GF-D8 (cell line): Measurements from ENCODE around the gene MRPL37.

Experiments
- DNase-seq: peaks from one replicate; lab custom pipeline; 2025; lab: John Stamatoyannopoulos, UW

The MRPL37 gene

DNA sequence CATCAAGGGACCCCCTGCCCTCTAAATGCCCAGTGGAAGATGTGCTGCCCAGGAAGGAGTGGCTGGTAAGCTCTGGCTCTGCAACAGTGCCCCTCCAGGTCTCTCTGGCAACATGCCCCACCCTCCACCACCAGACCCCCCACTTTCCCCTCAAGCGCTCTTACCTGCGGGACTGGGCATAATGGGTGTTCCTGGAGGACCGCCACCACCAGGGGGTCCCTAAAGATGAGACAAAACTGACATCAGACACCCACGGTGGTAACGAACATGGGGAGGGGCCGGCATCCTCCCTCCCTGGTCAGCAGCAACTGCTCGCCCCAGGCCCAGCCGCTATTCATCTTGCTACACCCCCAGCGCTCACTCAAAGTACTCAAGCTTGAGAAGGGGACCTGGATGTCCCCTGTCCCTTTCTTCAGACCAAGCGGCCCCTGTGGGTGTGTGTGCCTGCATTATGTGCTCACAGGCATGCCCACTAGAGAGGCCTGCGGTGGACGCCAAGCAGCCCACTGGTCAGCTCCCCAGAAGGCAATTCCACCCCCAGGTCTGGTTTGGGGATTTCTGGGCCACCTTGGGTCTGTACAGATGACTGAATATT is 40.9 kb downstream of the MRPL37 start:
- no peak for DNase-seq

GRCh38 chr1:54241364-54241763 is 41.4 kb downstream of the MRPL37 start:
- no peak for DNase-seq

DNA sequence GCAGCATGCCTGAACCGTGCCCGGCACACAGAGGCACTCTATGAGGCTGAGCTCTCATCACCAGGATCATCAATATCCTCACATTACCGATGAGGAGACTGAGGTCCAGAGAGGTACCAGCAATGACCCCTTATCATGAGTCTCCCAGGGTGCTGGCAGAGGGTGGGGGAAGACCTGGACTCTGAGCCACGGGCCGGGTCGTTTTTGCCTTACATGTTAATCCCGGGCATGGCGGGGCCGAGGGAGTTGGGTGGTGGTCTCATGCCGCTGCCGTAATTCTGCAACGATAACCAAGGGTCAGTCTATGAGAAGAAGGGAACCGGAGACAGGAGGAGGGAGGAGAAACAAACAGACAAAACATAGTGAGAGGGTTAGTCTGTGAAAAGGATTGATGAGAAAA is 43.1 kb downstream of the MRPL37 start:
- DNase-seq: no peak

GRCh38 chr1:54244655-54245054 is 44.7 kb downstream of the MRPL37 start:
- DNase-seq: no peak

DNA sequence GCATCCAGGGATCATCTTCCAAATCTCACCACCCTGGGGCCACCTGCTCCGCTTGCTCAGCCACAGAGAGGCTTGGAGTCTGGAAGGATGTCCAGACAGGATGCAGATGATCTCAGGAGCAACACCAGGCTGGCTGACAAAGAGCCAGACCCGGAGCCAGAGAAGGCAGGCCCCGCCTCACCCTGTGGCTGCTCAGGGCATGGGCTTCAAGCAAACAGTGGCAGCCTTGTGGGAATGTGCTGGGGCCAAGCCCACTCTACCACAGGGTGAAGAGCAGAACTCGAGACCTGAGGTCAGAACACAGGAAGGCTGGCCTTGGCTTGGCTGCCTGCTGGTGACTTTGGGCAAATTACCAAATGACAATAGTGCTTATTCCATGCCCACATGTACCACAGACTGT is 45.5 kb downstream of the MRPL37 start:
- no peak for DNase-seq

GRCh38 chr1:54246116-54246721 is 46.3 kb downstream of the MRPL37 start:
- DNase-seq: no peak

- DNase-seq: no peak
These were observed 48.0 kb downstream of the MRPL37 start for GRCh38 chr1:54247863-54248515.

DNA sequence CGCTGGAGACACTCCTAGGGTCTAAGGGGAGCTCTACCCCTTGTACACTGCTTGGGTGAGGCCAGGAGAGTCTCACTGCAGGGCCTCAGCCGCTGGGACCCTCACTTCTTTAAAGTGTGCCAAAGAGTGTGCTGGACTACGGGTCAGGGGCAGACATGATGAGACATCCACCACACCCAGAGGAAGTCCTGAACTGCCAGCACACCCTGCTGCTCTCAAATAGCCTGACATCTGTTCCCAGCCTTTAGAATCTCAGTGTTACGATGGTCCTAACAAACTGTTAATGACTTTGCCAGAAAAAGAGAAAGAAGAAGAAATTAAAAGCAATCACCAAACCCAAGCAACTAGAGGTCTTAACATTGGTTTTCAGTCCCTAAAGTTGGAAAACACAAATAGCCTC is 49.0 kb downstream of the MRPL37 start:
- no peak for DNase-seq

DNA sequence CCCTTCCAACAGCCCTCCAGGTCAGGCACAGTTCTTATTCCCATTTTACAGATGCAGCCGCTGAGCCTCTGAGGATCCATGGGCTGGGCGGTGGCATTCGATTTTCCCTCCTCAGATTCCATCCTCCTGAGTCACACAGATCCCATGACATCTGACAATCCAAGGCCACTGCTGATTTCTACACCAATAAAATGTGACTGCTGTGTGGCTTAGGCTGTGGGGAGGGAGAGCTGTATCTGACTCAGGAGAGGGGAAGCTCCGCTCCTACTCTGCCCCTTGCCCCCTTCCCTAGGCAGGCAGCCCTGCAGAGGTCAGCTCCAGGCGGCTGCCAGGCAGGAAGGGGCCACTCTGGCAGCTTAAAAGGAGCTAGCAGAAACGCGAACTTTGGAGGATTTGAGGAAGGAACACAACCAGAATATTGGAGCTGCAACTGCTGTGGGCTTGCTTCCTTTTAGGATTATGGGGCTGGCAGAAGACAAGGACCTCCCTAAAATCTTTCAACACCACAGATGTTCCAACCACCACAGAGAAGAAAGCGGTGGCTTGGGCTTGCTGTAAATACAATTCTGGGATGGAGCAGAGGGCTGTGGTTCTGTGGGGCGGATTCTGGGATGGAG is 50.0 kb downstream of the MRPL37 start:
- DNase-seq: no peak

- no peak for DNase-seq
These were observed 50.7 kb downstream of the MRPL37 start for GRCh38 chr1:54250670-54251069.

- no peak for DNase-seq
These were observed 52.5 kb downstream of the MRPL37 start for GRCh38 chr1:54252371-54252936.

DNA sequence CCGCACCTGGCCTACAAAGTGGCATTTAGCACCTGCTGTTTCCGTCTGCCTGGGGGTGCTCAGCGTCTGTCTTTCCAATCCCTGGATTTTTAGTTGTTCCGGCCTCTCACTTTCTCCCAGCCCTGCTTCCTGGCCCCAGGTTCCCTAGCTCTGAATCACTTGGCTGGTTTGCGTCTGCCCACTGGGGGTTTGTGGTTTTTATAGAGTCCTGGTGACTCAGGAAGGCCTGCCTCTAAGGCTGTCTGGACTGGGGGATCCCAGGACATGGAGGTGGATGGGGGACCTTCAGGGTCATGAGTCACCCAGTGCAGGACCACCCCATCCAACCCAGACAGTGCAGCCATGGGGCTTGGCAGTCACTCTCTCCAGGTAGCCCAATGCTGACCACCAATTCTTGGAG is 53.5 kb downstream of the MRPL37 start:
- no peak for DNase-seq

- DNase-seq: no peak
These were observed 54.1 kb downstream of the MRPL37 start for GRCh38 chr1:54254055-54254454.

DNA sequence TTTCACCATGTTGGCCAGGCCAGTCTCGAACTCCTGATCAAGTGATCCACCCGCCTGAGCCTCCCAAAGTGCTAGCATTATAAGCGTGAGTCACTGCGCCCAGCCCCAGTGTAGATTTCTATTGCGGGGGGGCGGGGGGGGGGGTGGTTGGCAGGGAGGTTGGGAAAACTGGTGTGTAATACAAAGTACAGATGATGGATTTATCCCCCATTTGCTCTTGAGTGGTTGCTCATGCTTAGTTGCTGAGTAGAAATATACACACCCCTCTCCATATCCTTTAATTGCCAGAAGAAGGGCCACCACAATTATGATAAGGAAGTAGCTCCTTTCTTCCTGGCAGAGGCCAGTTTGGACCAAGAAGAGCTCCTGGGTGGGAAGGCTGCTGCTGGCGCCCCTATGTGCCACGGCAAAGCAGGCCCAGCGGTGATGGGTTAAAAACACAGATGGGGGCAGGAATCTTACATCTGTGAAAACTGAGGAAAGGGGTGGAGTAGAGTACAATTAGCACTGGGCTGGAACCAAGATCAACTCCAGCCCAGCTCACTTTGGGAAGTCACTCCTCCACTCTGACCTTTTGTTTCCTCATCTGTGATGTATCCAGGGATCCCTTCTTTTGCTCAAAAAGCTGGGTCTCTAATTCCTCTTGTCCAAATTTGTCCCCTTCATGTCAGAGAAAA is 55.2 kb downstream of the MRPL37 start:
- DNase-seq: no peak

- DNase-seq: no peak
These were observed 56.8 kb downstream of the MRPL37 start for GRCh38 chr1:54256522-54257345.

- DNase-seq: no peak
These were observed 57.3 kb downstream of the MRPL37 start for GRCh38 chr1:54257346-54257620.

DNA sequence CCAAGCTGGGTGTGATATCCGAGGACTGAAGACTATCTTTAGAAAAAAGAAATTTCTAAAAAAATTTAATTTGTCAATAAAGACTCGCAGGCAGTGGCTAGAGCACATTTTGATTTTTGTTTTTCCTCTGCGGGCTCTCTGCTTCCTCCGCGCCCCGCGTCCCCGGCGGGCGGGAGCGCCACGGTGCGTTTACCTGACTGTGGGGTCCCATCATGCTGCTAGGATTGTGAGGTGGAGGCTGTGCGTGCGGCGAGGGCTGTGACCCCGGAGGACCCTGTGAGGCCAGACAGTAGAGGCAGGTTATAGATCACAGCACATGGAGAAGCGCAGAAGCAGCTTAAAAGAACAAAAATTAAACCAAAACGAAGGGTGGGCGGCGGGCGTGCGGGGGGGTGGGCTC is 57.9 kb downstream of the MRPL37 start:
- no peak for DNase-seq

GRCh38 chr1:54259546-54260140 is 59.7 kb downstream of the MRPL37 start:
- DNase-seq: no peak

GRCh38 chr1:54260810-54261209 is 60.8 kb downstream of the MRPL37 start:
- no peak for DNase-seq

GRCh38 chr1:54262244-54262643 is 62.3 kb downstream of the MRPL37 start:
- DNase-seq: no peak

DNA sequence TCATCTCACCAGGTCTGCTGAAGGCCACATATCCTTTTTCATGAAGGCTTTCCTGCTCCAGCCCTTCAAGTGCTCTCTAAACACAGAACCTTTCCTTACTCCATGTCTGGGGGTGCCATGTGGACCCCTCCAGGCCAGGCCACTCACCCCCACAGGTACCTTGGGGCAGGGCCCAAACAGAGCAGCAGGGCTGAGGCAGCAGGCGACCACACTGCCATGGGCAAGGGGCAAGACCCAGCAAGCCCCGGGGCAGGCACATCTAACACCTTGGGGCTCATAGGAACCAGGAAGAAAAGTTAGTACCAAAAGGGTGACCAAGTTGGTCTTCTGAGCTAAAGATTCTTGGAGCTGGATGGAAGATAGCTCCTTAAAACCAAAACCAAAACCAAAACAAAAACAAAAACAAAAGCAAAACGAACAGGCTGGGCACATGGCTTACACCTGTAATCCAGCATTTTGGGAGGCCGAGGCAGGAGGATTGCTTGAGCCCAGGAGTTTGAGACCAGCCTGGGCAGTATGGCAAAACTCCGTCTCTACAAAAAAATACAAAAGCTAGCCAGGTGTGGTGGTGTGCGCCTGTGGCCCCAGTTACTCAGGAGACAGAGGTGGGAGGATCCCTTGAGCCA is 63.7 kb downstream of the MRPL37 start:
- no peak for DNase-seq
